Skeletal muscle satellite cell (primary cell): ENCODE measurements around the gene TNFRSF21.
"Not testable (repeated sequence)": the region's sequence is repeated elsewhere in the genome, so short reads cannot be mapped to it uniquely, and the experiment has no call there.

ENCODE experiments used
- H3K27me3 ChIP-seq: 2 replicates; pipeline ENCODE4 v1.7.0; 2013; ENCODE audit warnings: low read length; ENCODE audit not compliant: control insufficient read depth, insufficient read depth
- H3K36me3 ChIP-seq: 2 replicates; pipeline ENCODE4 v1.7.0; 2013; ENCODE audit warnings: mild to moderate bottlenecking, control low read depth, low read length; ENCODE audit not compliant: insufficient read depth
- H3K4me1 ChIP-seq: 2 replicates; pipeline ENCODE4 v1.7.0; 2013; ENCODE audit warnings: low read length; ENCODE audit not compliant: control insufficient read depth, insufficient read depth
- H3K4me2 ChIP-seq: 2 replicates; pipeline ENCODE4 v1.7.0; 2013; ENCODE audit warnings: mild to moderate bottlenecking, low read length
- H3K4me3 ChIP-seq: 2 replicates; pipeline ENCODE4 v1.7.0; 2013; ENCODE audit warnings: low read length
- H3K9ac ChIP-seq: 2 replicates; pipeline ENCODE4 v1.7.0; 2013; ENCODE audit warnings: mild to moderate bottlenecking, low read depth, low read length, moderate library complexity
- H3K9me3 ChIP-seq: replicated peaks from 2 replicates; pipeline ENCODE4 v1.7.0; 2013; ENCODE audit warnings: mild to moderate bottlenecking, control low read depth, low read length

The TNFRSF21 gene

GRCh38 chr6:47234266-47234933 is 75.3 kb downstream of the TNFRSF21 start:
- Histone ChIP-seq H3K9me3 (no peaks in the 10 kb centered on the region), H3K36me3 (no peaks in the 10 kb centered on the region), H3K4me2 (no peak overlapping the region), H3K4me3 (no peak overlapping the region), H3K9ac (no peak overlapping the region), H3K27me3 (no peaks in the 10 kb centered on the region), H3K4me1 (no peaks in the 10 kb centered on the region)

GRCh38 chr6:47231151-47231550 is 78.6 kb downstream of the TNFRSF21 start:
- Histone ChIP-seq H3K4me1 (no peaks in the 10 kb centered on the region), H3K4me3 (no peak overlapping the region), H3K36me3 (no peaks in the 10 kb centered on the region)

GRCh38 chr6:47230579-47230978 is 79.1 kb downstream of the TNFRSF21 start:
- Histone ChIP-seq H3K4me2 (no peak overlapping the region), H3K27me3 (no peaks in the 10 kb centered on the region), H3K4me3 (no peak overlapping the region), H3K9ac (no peak overlapping the region), H3K9me3 (no peaks in the 10 kb centered on the region), H3K36me3 (no peaks in the 10 kb centered on the region), H3K4me1 (no peaks in the 10 kb centered on the region)

More at GRCh38 chr6:47231151-47231550, 78.6 kb downstream of the TNFRSF21 start:
- Histone ChIP-seq H3K27me3 (no peaks in the 10 kb centered on the region), H3K9ac (no peak overlapping the region), H3K9me3 (no peaks in the 10 kb centered on the region), H3K4me2 (no peak overlapping the region)

- Histone ChIP-seq H3K4me1 (no peaks in the 10 kb centered on the region), H3K4me3 (no peak overlapping the region), H3K36me3 (no peaks in the 10 kb centered on the region), H3K9ac (no peak overlapping the region), H3K4me2 (no peak overlapping the region), H3K9me3 (no peaks in the 10 kb centered on the region), H3K27me3 (peaks cover 3% of the 10 kb centered on the region)
Observed at GRCh38 chr6:47229255-47229654, 80.5 kb downstream of the TNFRSF21 start.

GRCh38 chr6:47228093-47228492 is 81.6 kb downstream of the TNFRSF21 start:
- H3K9me3 ChIP-seq, H3K36me3 ChIP-seq, H3K9ac ChIP-seq, H3K4me3 ChIP-seq, H3K27me3 ChIP-seq, H3K4me1 ChIP-seq, H3K4me2 ChIP-seq: not testable (repeated sequence)

- not testable (repeated sequence) for H3K4me1 ChIP-seq, H3K9ac ChIP-seq, H3K36me3 ChIP-seq, H3K27me3 ChIP-seq, H3K4me2 ChIP-seq, H3K4me3 ChIP-seq, H3K9me3 ChIP-seq
Observed at GRCh38 chr6:47223251-47223650, 86.5 kb downstream of the TNFRSF21 start.

- no peaks in the 10 kb centered on the region for H3K9me3 ChIP-seq
- H3K4me1 ChIP-seq = no peaks in the 10 kb centered on the region
- H3K4me3 ChIP-seq = no peak overlapping the region
- no peak overlapping the region for H3K9ac ChIP-seq
- no peaks in the 10 kb centered on the region for H3K36me3 ChIP-seq
- peaks cover 3% of the 10 kb centered on the region for H3K27me3 ChIP-seq
- H3K4me2 ChIP-seq = no peak overlapping the region
Observed at GRCh38 chr6:47221565-47221964, 88.1 kb downstream of the TNFRSF21 start.

GRCh38 chr6:47209632-47210031 is 100.1 kb downstream of the TNFRSF21 start:
- Histone ChIP-seq H3K9me3 (no peaks in the 10 kb centered on the region), H3K4me3 (no peak overlapping the region), H3K4me1 (no peaks in the 10 kb centered on the region), H3K4me2 (no peak overlapping the region), H3K27me3 (no peaks in the 10 kb centered on the region), H3K9ac (no peak overlapping the region), H3K36me3 (no peaks in the 10 kb centered on the region)

GRCh38 chr6:47207261-47207660 is 102.4 kb downstream of the TNFRSF21 start:
- Histone ChIP-seq H3K9me3 (no peaks in the 10 kb centered on the region), H3K9ac (no peak overlapping the region), H3K4me3 (no peak overlapping the region), H3K27me3 (no peaks in the 10 kb centered on the region), H3K4me1 (no peaks in the 10 kb centered on the region), H3K4me2 (no peak overlapping the region), H3K36me3 (no peaks in the 10 kb centered on the region)

GRCh38 chr6:47206626-47207025 is 103.1 kb downstream of the TNFRSF21 start:
- Histone ChIP-seq H3K9me3 (no peaks in the 10 kb centered on the region), H3K4me1 (no peaks in the 10 kb centered on the region), H3K9ac (no peak overlapping the region), H3K27me3 (no peaks in the 10 kb centered on the region), H3K4me2 (no peak overlapping the region), H3K4me3 (no peak overlapping the region), H3K36me3 (no peaks in the 10 kb centered on the region)

- Histone ChIP-seq H3K27me3 (no peaks in the 10 kb centered on the region), H3K36me3 (no peaks in the 10 kb centered on the region), H3K4me1 (no peaks in the 10 kb centered on the region), H3K4me3 (no peak overlapping the region), H3K9ac (no peak overlapping the region), H3K9me3 (no peaks in the 10 kb centered on the region), H3K4me2 (no peak overlapping the region)
Observed at GRCh38 chr6:47203938-47204611, 105.6 kb downstream of the TNFRSF21 start.
